Upper lobe of left lung (tissue), 4 donors: Measurements from ENCODE around the gene DAGLB.

ENCODE experiments used
- CTCF ChIP-seq, 6 experiments: fragments of 450-650 bp in 4 of 6; fragments of 200-600 bp in 2 of 6; sonication (generic) in 2 of 6; IDR thresholded peaks; one replicate each; pipeline ENCODE4 v1.5.1; 2016 to 2019; ENCODE audit warnings: antibody characterized with exemption in 6 of 6
- POLR2AphosphoS5 ChIP-seq, 2 donors: sonication (generic); formaldehyde crosslinking; IDR thresholded peaks; one replicate each; pipeline ENCODE4 v1.5.1; 2017; ENCODE audit warnings: antibody characterized with exemption in 2 of 2

GRCh38 chr7:6491194-6491593, 43.4 kb upstream of the DAGLB start:
- no peak for TF ChIP-seq CTCF (IDR thresholded peaks at IDR 0.05)
- TF ChIP-seq POLR2AphosphoS5 (IDR thresholded peaks at IDR 0.05): no peak
